Upper lobe of left lung (tissue), 4 donors: ENCODE data around the gene ENDOD1.

Experiments
- CTCF ChIP-seq, 6 experiments: fragments of 450-650 bp in 4 of 6; fragments of 200-600 bp in 2 of 6; sonication (generic) in 2 of 6; IDR thresholded peaks; one replicate each; pipeline ENCODE4 v1.5.1; 2016 to 2019; ENCODE audit warnings: antibody characterized with exemption in 6 of 6
- EP300 ChIP-seq, 4 donors: sonication (generic); formaldehyde crosslinking; IDR thresholded peaks; one replicate each; pipeline ENCODE4 v1.5.1; 2017; ENCODE audit warnings: antibody characterized with exemption in 4 of 4, control low read depth in 2 of 4
- POLR2A ChIP-seq, 4 donors: fragments of 450-650 bp; IDR thresholded peaks; one replicate each; pipeline ENCODE4 v1.5.1; 2016 to 2017; ENCODE audit warnings: antibody characterized with exemption in 4 of 4, mild to moderate bottlenecking in 2 of 4
- POLR2AphosphoS5 ChIP-seq, 2 donors: sonication (generic); formaldehyde crosslinking; IDR thresholded peaks; one replicate each; pipeline ENCODE4 v1.5.1; 2017; ENCODE audit warnings: antibody characterized with exemption in 2 of 2

GRCh38 chr11:95121698-95122097 is 32.1 kb downstream of the ENDOD1 start:
- TF ChIP-seq CTCF (IDR thresholded peaks at IDR 0.05) (no peak), POLR2AphosphoS5 (IDR thresholded peaks at IDR 0.05) (no peak), EP300 (IDR thresholded peaks at IDR 0.05) (no peak), POLR2A (IDR thresholded peaks at IDR 0.05) (no peak)
